NCI-H2081 (cell line): ENCODE measurements around the gene MOCS2.

Source experiments
- DNase-seq, 2 experiments: peaks; one replicate each; lab custom pipeline; 2025; lab: John Stamatoyannopoulos, UW

The MOCS2 gene

GRCh38 chr5:53048248-53048647, 61.3 kb downstream of the MOCS2 start:
- no peak for DNase-seq
